ENCODE results near the gene MYH7.
"Not testable (repeated sequence)": the region's sequence is repeated elsewhere in the genome, so short reads cannot be mapped to it uniquely, and the experiment has no call there.

MYH7 gene

GRCh38 chr14:23411563-23412525 is 23.6 kb downstream of the MYH7 start:
- Histone ChIP-seq H3K27ac (no peak overlapping the region), H3K4me3 (no peak overlapping the region)

- Histone ChIP-seq H3K4me3 (no peak overlapping the region), H3K27ac (no peak overlapping the region)
Observed at GRCh38 chr14:23409966-23410635, 25.4 kb downstream of the MYH7 start.

GRCh38 chr14:23409475-23409874 is 26.0 kb downstream of the MYH7 start:
- Histone ChIP-seq H3K4me3 (no peak overlapping the region), H3K27ac (no peak overlapping the region)

- H3K27ac ChIP-seq: no peak overlapping the region
- no peak overlapping the region for H3K4me3 ChIP-seq
Observed at GRCh38 chr14:23408307-23408630, 27.2 kb downstream of the MYH7 start.

- no peak within 1 kb of the TSS for H3K4me3 ChIP-seq
- H3K27ac ChIP-seq: no peak within 1 kb of the TSS
Observed at GRCh38 chr14:23407516-23408306, 27.7 kb downstream of the MYH7 start, which contains the start of gene MYH6. Gene MYH6, minus strand, starts transcription at chr14:23408273. Its CDS starts 1,050 bp downstream, at chr14:23407223.

- H3K4me3 ChIP-seq: no peak overlapping the region
Observed at GRCh38 chr14:23406725-23407355, 28.6 kb downstream of the MYH7 start.

GRCh38 chr14:23406244-23406643 is 29.2 kb downstream of the MYH7 start:
- no peak overlapping the region for H3K4me3 ChIP-seq
- no peak overlapping the region for H3K27ac ChIP-seq

More at GRCh38 chr14:23406725-23407355, 28.6 kb downstream of the MYH7 start:
- no peak overlapping the region for H3K27ac ChIP-seq

- no peak overlapping the region for H3K27ac ChIP-seq
- H3K4me3 ChIP-seq: no peak overlapping the region
Observed at GRCh38 chr14:23405516-23406025, 29.9 kb downstream of the MYH7 start.

GRCh38 chr14:23405096-23405495 is 30.4 kb downstream of the MYH7 start:
- Histone ChIP-seq H3K27ac (no peak overlapping the region), H3K4me3 (no peak overlapping the region)

GRCh38 chr14:23404331-23404900 is 31.0 kb downstream of the MYH7 start:
- no peak overlapping the region for H3K27ac ChIP-seq
- H3K4me3 ChIP-seq: no peak overlapping the region

GRCh38 chr14:23403908-23404307 is 31.6 kb downstream of the MYH7 start:
- Histone ChIP-seq H3K27ac (no peak overlapping the region), H3K4me3 (no peak overlapping the region)

GRCh38 chr14:23403139-23403438 is 32.4 kb downstream of the MYH7 start:
- no peak overlapping the region for H3K4me3 ChIP-seq

GRCh38 chr14:23402296-23403138 is 32.9 kb downstream of the MYH7 start:
- H3K27ac ChIP-seq: no peak overlapping the region

More at GRCh38 chr14:23403139-23403438, 32.4 kb downstream of the MYH7 start:
- H3K27ac ChIP-seq: no peak overlapping the region

GRCh38 chr14:23401291-23401690 is 34.2 kb downstream of the MYH7 start:
- Histone ChIP-seq H3K27ac (no peak overlapping the region), H3K4me3 (no peak overlapping the region)

More at GRCh38 chr14:23402296-23403138, 32.9 kb downstream of the MYH7 start:
- H3K4me3 ChIP-seq: no peak overlapping the region

GRCh38 chr14:23400496-23401149 is 34.8 kb downstream of the MYH7 start:
- H3K27ac ChIP-seq, H3K4me3 ChIP-seq: not testable (repeated sequence)

GRCh38 chr14:23399591-23399990 is 35.9 kb downstream of the MYH7 start:
- Histone ChIP-seq H3K27ac (no peak overlapping the region), H3K4me3 (no peak overlapping the region)

GRCh38 chr14:23399136-23399535 is 36.3 kb downstream of the MYH7 start:
- H3K4me3 ChIP-seq: no peak overlapping the region
- no peak overlapping the region for H3K27ac ChIP-seq

- H3K4me3 ChIP-seq: no peak overlapping the region
- no peak overlapping the region for H3K27ac ChIP-seq
Observed at GRCh38 chr14:23398348-23398747, 37.1 kb downstream of the MYH7 start.
